ENCODE results near the gene NPTX2. TPM values are rescaled to one million over a fixed set of nuclear protein-coding genes. Genes with fewer than 3 reads are reported as not detected.

The NPTX2 gene
- total RNA-seq, 2 donors from 2014 or later = not detected

GRCh38 chr7:98599886-98600285 lies 17.2 kb upstream of the NPTX2 start:
- Mint-ChIP-seq H3K27ac (no peak overlapping the region), H3K36me3 (ENCODE audit: low read depth) (no peaks in the 10 kb centered on the region), H3K4me3 (no peak overlapping the region), H3K9me3 (no peaks in the 10 kb centered on the region), H3K4me1 (no peaks in the 10 kb centered on the region), H3K27me3 (peaks cover 6% of the 10 kb centered on the region)
- no peak for ATAC-seq (replicated peaks)

- Mint-ChIP-seq H3K4me1 (no peaks in the 10 kb centered on the region), H3K9me3 (peaks cover 4% of the 10 kb centered on the region), H3K4me3 (no peak overlapping the region), H3K36me3 (ENCODE audit: low read depth) (no peaks in the 10 kb centered on the region), H3K27me3 (peaks cover 3% of the 10 kb centered on the region), H3K27ac (no peak overlapping the region)
- ATAC-seq (replicated peaks) = no peak
Measured at GRCh38 chr7:98602755-98603398, 14.2 kb upstream of the NPTX2 start.

- Mint-ChIP-seq H3K27ac (no peak overlapping the region), H3K4me3 (no peak overlapping the region), H3K27me3 (peaks cover 3% of the 10 kb centered on the region), H3K4me1 (no peaks in the 10 kb centered on the region), H3K36me3 (ENCODE audit: low read depth) (no peaks in the 10 kb centered on the region), H3K9me3 (peaks cover 4% of the 10 kb centered on the region)
- no peak for ATAC-seq (replicated peaks)
Measured at GRCh38 chr7:98603399-98603788, 13.7 kb upstream of the NPTX2 start.

GRCh38 chr7:98613601-98614425 lies 3.3 kb upstream of the NPTX2 start:
- H3K4me1 Mint-ChIP-seq = no peaks in the 10 kb centered on the region
- peaks cover 14% of the 10 kb centered on the region for H3K9me3 Mint-ChIP-seq
- no peak overlapping the region for H3K4me3 Mint-ChIP-seq
- no peak for ATAC-seq (replicated peaks)
- no peaks in the 10 kb centered on the region for H3K36me3 Mint-ChIP-seq (ENCODE audit: low read depth)
- H3K27me3 Mint-ChIP-seq = peaks cover 39% of the 10 kb centered on the region
- no peak overlapping the region for H3K27ac Mint-ChIP-seq

- peaks cover 44% of the 10 kb centered on the region for H3K27me3 Mint-ChIP-seq
- no peaks in the 10 kb centered on the region for H3K4me1 Mint-ChIP-seq
- H3K36me3 Mint-ChIP-seq (ENCODE audit: low read depth) = no peaks in the 10 kb centered on the region
- no peak overlapping the region for H3K27ac Mint-ChIP-seq
- H3K9me3 Mint-ChIP-seq = peaks cover 2% of the 10 kb centered on the region
- no peak for ATAC-seq (replicated peaks)
- no peak overlapping the region for H3K4me3 Mint-ChIP-seq
Measured at GRCh38 chr7:98616381-98617050, 569 bp upstream of the NPTX2 start.

- Mint-ChIP-seq H3K9me3 (no peaks in the 10 kb centered on the region), H3K4me3 (no peak overlapping the region), H3K27me3 (peaks cover 46% of the 10 kb centered on the region), H3K36me3 (ENCODE audit: low read depth) (no peaks in the 10 kb centered on the region), H3K4me1 (no peaks in the 10 kb centered on the region), H3K27ac (no peak overlapping the region)
- ATAC-seq (replicated peaks) = no peak
Measured at GRCh38 chr7:98617960-98618418, 904 bp downstream of the NPTX2 start.

GRCh38 chr7:98618786-98619185 lies 1.7 kb downstream of the NPTX2 start:
- no peaks in the 10 kb centered on the region for H3K36me3 Mint-ChIP-seq (ENCODE audit: low read depth)
- H3K4me3 Mint-ChIP-seq = no peak overlapping the region
- no peaks in the 10 kb centered on the region for H3K9me3 Mint-ChIP-seq
- ATAC-seq (replicated peaks) = no peak
- H3K4me1 Mint-ChIP-seq = no peaks in the 10 kb centered on the region
- peaks cover 44% of the 10 kb centered on the region for H3K27me3 Mint-ChIP-seq
- H3K27ac Mint-ChIP-seq = no peak overlapping the region

GRCh38 chr7:98619450-98620321 lies 2.6 kb downstream of the NPTX2 start:
- Mint-ChIP-seq H3K27me3 (peaks cover 42% of the 10 kb centered on the region), H3K4me1 (no peaks in the 10 kb centered on the region), H3K36me3 (ENCODE audit: low read depth) (no peaks in the 10 kb centered on the region), H3K4me3 (no peak overlapping the region), H3K9me3 (no peaks in the 10 kb centered on the region), H3K27ac (no peak overlapping the region)
- ATAC-seq (replicated peaks) = no peak

- ATAC-seq (replicated peaks) = no peak
- Mint-ChIP-seq H3K4me3 (no peak overlapping the region), H3K27me3 (peaks cover 27% of the 10 kb centered on the region), H3K4me1 (no peaks in the 10 kb centered on the region), H3K27ac (no peak overlapping the region), H3K36me3 (ENCODE audit: low read depth) (no peaks in the 10 kb centered on the region), H3K9me3 (no peaks in the 10 kb centered on the region)
Measured at GRCh38 chr7:98621573-98622482, 4.7 kb downstream of the NPTX2 start.

- H3K36me3 Mint-ChIP-seq (ENCODE audit: low read depth) = no peaks in the 10 kb centered on the region
- peaks cover 27% of the 10 kb centered on the region for H3K27me3 Mint-ChIP-seq
- H3K9me3 Mint-ChIP-seq = no peaks in the 10 kb centered on the region
- no peaks in the 10 kb centered on the region for H3K4me1 Mint-ChIP-seq
- H3K27ac Mint-ChIP-seq = no peak overlapping the region
- no peak for ATAC-seq (replicated peaks)
- H3K4me3 Mint-ChIP-seq = no peak overlapping the region
Measured at GRCh38 chr7:98622926-98623325, 5.8 kb downstream of the NPTX2 start.

GRCh38 chr7:98624846-98625420 lies 7.8 kb downstream of the NPTX2 start:
- H3K9me3 Mint-ChIP-seq = no peaks in the 10 kb centered on the region
- no peak overlapping the region for H3K4me3 Mint-ChIP-seq
- no peaks in the 10 kb centered on the region for H3K4me1 Mint-ChIP-seq
- H3K27me3 Mint-ChIP-seq = peaks cover 27% of the 10 kb centered on the region
- H3K36me3 Mint-ChIP-seq (ENCODE audit: low read depth) = no peaks in the 10 kb centered on the region
- no peak overlapping the region for H3K27ac Mint-ChIP-seq
- no peak for ATAC-seq (replicated peaks)

- no peaks in the 10 kb centered on the region for H3K4me1 Mint-ChIP-seq
- H3K9me3 Mint-ChIP-seq = peaks cover under 1% of the 10 kb centered on the region
- H3K4me3 Mint-ChIP-seq = no peak overlapping the region
- no peak for ATAC-seq (replicated peaks)
- peaks cover 22% of the 10 kb centered on the region for H3K27me3 Mint-ChIP-seq
- no peaks in the 10 kb centered on the region for H3K36me3 Mint-ChIP-seq (ENCODE audit: low read depth)
- no peak overlapping the region for H3K27ac Mint-ChIP-seq
Measured at GRCh38 chr7:98626460-98627412, 9.7 kb downstream of the NPTX2 start.

All from activated T-helper 17 cell treated with anti-CD3 and anti-CD28 coated beads, Interleukin-2, amount 50 U/mL, for 72 hours (primary cell).